Neural cell (in vitro differentiated cells): ENCODE measurements around the gene ATP8B1. TPM values are rescaled to one million over a fixed set of nuclear protein-coding genes. Genes with fewer than 3 reads are reported as not detected.

Source experiments
- H2AFZ ChIP-seq: fragments of 200-600, 300-800 bp; sonication (generic), shearing (Covaris generic); 2 replicates; pipeline ENCODE4 v1.6.0; 2014; ENCODE audit warnings: low read depth, mild to moderate bottlenecking, antibody characterized with exemption, low read length, moderate library complexity
- H3F3A ChIP-seq: fragments of 200-600 bp; shearing (Covaris generic); 2 replicates; pipeline ENCODE4 v1.6.1; 2016; ENCODE audit warnings: mild to moderate bottlenecking, moderate library complexity, mixed read lengths, antibody characterized with exemption, low read length; ENCODE audit not compliant: insufficient read depth, poor library complexity, severe bottlenecking
- H3K27ac ChIP-seq: fragments of 200-600, 300-800 bp; sonication (generic), shearing (Covaris generic); 2 replicates; pipeline ENCODE4 v1.5.1; 2014; ENCODE audit warnings: mild to moderate bottlenecking, low read length, moderate library complexity
- H3K27me3 ChIP-seq: fragments of 300-800, 200-600 bp; sonication (generic), shearing (Covaris generic); 2 replicates; pipeline ENCODE4 v1.6.0; 2014; ENCODE audit warnings: mild to moderate bottlenecking, low read depth, low read length, moderate library complexity; ENCODE audit not compliant: insufficient read depth
- H3K36me3 ChIP-seq: fragments of 300-800, 200-600 bp; sonication (generic), shearing (Covaris generic); 2 replicates; pipeline ENCODE4 v1.5.1; 2014; ENCODE audit warnings: mild to moderate bottlenecking, antibody characterized with exemption, low read length, moderate library complexity; ENCODE audit not compliant: insufficient read depth
- H3K4me2 ChIP-seq: fragments of 300-800, 200-600 bp; sonication (generic), shearing (Covaris generic); 2 replicates; pipeline ENCODE4 v1.6.0; 2014; ENCODE audit warnings: mild to moderate bottlenecking, low read length
- H3K4me3 ChIP-seq: fragments of 300-800, 200-600 bp; sonication (generic), shearing (Covaris generic); 2 replicates; pipeline ENCODE4 v1.5.1; 2014; ENCODE audit warnings: mild to moderate bottlenecking, low read length, moderate library complexity
- H3K79me2 ChIP-seq: fragments of 200-600 bp; shearing (Covaris generic); replicated peaks from 2 replicates; pipeline ENCODE4 v1.6.0; 2014; ENCODE audit warnings: mild to moderate bottlenecking, low read length, moderate library complexity; ENCODE audit not compliant: insufficient read depth
- H3K9ac ChIP-seq: fragments of 300-800, 200-600 bp; sonication (generic), shearing (Covaris generic); 2 replicates; pipeline ENCODE4 v1.6.1; 2016; ENCODE audit warnings: mild to moderate bottlenecking, low read length, mixed read lengths
- H3K9me2 ChIP-seq: fragments of 200-600 bp; shearing (Covaris generic); 2 replicates; pipeline ENCODE4 v1.6.1; 2016; ENCODE audit warnings: mild to moderate bottlenecking, low read length, mixed read lengths; ENCODE audit not compliant: insufficient read depth
- H3K9me3 ChIP-seq: fragments of 200-600, 300-800 bp; sonication (generic), shearing (Covaris generic); 2 replicates; pipeline ENCODE4 v1.6.1; 2016; ENCODE audit warnings: mild to moderate bottlenecking, mixed run types, low read length, moderate library complexity, mixed read lengths
- H4K20me1 ChIP-seq: fragments of 200-600 bp; shearing (Covaris generic); 2 replicates; pipeline ENCODE4 v1.6.1; 2016; ENCODE audit warnings: mild to moderate bottlenecking, mixed run types; ENCODE audit not compliant: insufficient read depth
- EP300 ChIP-seq: fragments of 450-650 bp; conservative IDR thresholded peaks from 2 replicates; pipeline ENCODE4 v1.6.1; 2014; ENCODE audit warnings: antibody characterized with exemption, mild to moderate bottlenecking, moderate library complexity; ENCODE audit not compliant: poor library complexity, severe bottlenecking
- EZH2 ChIP-seq: fragments of 200-600, 300-800 bp; shearing (Covaris generic), sonication (generic); IDR thresholded peaks from 2 replicates; pipeline ENCODE4 v1.6.1; 2014; ENCODE audit warnings: antibody characterized with exemption, low read length, borderline replicate concordance, mild to moderate bottlenecking; ENCODE audit not compliant: insufficient read depth, poor library complexity, severe bottlenecking
- POLR2AphosphoS5 ChIP-seq: IDR thresholded peaks from 2 replicates; pipeline ENCODE4 v1.6.1; 2012
- RAD21 ChIP-seq: fragments of 450-650 bp; conservative IDR thresholded peaks from 2 replicates; pipeline ENCODE4 v1.6.1; 2014; ENCODE audit warnings: antibody characterized with exemption, mild to moderate bottlenecking, moderate library complexity
- SMC3 ChIP-seq: fragments of 450-650 bp; conservative IDR thresholded peaks from 2 replicates; pipeline ENCODE4 v1.6.1; 2014; ENCODE audit warnings: antibody characterized with exemption, mild to moderate bottlenecking, moderate library complexity; ENCODE audit not compliant: poor library complexity
- TAF1 ChIP-seq: IDR thresholded peaks from 2 replicates; pipeline ENCODE4 v1.6.1; 2012; ENCODE audit warnings: low read depth
- polyA plus RNA-seq: library from polyadenylated mRNA; depleted of rRNA; stranded (reverse); fragments of >200 nt; gene quantifications from 2 replicates; pipeline ENCODE4 v1.2.3, GENCODE V29; 2014
- TF ChIP-seq, protein P1 (sequence below): IDR thresholded peaks from 2 replicates; pipeline ENCODE4 v1.6.1; 2012; ENCODE audit warnings: borderline replicate concordance
- TF ChIP-seq, protein P2 (sequence below): fragments of 450-650 bp; IDR thresholded peaks from 2 replicates; pipeline ENCODE4 v1.5.1; 2014; ENCODE audit warnings: antibody characterized with exemption, mild to moderate bottlenecking, moderate library complexity; ENCODE audit not compliant: poor library complexity, severe bottlenecking

The ATP8B1 gene
- polyA plus RNA-seq, 1 donor from 2014 or later: not detected

DNA sequence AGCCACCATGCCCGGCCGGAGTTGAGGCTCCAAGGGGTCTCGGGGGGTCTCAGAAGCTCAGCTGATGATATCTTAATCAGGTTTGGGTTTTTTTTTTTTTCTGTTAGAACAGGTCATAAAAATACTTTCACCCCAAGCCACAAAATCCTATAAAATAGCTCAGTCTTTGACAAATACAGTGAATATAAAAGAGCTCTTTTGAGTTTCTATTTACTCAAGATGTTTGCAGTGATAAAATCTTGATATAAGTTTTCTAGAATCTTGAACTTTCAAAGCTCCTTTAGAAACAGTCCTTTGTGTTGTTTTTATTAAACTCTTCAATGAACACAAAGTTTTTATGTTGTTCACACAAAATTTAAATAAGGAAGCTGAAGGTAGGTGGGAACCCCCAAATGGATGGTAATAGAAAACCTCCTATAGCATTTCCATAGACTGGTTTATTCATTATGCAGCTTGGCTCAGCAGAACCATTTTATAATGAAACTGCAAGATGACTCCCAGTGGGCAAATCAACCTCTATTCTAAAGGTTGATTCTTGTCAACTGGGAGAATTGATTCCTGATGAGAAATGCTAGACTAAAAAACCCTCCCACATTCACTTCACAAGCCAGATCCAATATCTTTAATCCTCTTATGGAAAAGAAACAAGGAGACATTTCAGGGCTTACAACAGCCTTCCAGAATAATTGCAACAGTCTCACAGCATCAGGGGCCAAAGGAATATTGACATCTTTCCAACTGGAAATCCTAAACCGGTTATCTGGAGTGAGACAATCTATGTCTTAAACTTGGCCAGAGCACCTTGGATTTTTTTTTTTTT is 167.9 kb downstream of the ATP8B1 start:
- Histone ChIP-seq H3K9me3 (no peaks in the 10 kb centered on the region), H3K4me2 (no peak overlapping the region), H3F3A (no peaks in the 10 kb centered on the region), H2AFZ (no peak overlapping the region), H3K36me3 (no peaks in the 10 kb centered on the region), H3K27me3 (no peaks in the 10 kb centered on the region), H3K9me2 (no peaks in the 10 kb centered on the region), H4K20me1 (no peaks in the 10 kb centered on the region), H3K79me2 (no peaks in the 10 kb centered on the region), H3K9ac (no peak overlapping the region), H3K4me3 (no peak overlapping the region), H3K27ac (peak overlapping the region; percentile 34)
- TF ChIP-seq SMC3 (no peak), EP300 (peak; percentile 26)

DNA sequence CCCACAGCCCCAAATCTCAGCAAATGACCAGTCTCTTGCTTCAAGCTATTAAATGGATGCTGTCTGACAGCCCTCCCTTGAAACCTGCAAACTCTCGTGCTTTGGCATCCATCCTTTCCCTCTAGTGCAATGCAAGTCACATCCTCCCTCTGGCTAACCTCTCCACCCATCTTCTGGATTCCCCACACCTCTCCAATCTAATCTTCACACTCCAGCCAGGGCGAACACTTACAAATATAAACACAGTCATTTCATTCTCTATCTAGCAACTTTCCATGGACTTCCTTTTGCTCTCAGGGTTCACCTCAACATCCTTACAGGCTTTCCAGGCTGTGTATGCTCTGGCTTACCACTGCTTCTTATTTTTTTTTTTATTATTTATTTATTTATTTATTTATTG is 171.4 kb downstream of the ATP8B1 start:
- Histone ChIP-seq H3K4me2 (no peak overlapping the region), H2AFZ (no peak overlapping the region), H3F3A (no peaks in the 10 kb centered on the region), H3K9ac (no peak overlapping the region), H3K4me3 (no peak overlapping the region), H3K79me2 (no peaks in the 10 kb centered on the region), H3K9me3 (no peaks in the 10 kb centered on the region), H3K36me3 (no peaks in the 10 kb centered on the region), H3K27me3 (no peaks in the 10 kb centered on the region), H3K9me2 (no peaks in the 10 kb centered on the region), H4K20me1 (no peaks in the 10 kb centered on the region), H3K27ac (no peak overlapping the region)
- TF ChIP-seq, protein P1, sequence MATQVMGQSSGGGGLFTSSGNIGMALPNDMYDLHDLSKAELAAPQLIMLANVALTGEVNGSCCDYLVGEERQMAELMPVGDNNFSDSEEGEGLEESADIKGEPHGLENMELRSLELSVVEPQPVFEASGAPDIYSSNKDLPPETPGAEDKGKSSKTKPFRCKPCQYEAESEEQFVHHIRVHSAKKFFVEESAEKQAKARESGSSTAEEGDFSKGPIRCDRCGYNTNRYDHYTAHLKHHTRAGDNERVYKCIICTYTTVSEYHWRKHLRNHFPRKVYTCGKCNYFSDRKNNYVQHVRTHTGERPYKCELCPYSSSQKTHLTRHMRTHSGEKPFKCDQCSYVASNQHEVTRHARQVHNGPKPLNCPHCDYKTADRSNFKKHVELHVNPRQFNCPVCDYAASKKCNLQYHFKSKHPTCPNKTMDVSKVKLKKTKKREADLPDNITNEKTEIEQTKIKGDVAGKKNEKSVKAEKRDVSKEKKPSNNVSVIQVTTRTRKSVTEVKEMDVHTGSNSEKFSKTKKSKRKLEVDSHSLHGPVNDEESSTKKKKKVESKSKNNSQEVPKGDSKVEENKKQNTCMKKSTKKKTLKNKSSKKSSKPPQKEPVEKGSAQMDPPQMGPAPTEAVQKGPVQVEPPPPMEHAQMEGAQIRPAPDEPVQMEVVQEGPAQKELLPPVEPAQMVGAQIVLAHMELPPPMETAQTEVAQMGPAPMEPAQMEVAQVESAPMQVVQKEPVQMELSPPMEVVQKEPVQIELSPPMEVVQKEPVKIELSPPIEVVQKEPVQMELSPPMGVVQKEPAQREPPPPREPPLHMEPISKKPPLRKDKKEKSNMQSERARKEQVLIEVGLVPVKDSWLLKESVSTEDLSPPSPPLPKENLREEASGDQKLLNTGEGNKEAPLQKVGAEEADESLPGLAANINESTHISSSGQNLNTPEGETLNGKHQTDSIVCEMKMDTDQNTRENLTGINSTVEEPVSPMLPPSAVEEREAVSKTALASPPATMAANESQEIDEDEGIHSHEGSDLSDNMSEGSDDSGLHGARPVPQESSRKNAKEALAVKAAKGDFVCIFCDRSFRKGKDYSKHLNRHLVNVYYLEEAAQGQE: no peak
- TF ChIP-seq EZH2 (no peak), SMC3 (no peak)
- TF ChIP-seq, protein P2, sequence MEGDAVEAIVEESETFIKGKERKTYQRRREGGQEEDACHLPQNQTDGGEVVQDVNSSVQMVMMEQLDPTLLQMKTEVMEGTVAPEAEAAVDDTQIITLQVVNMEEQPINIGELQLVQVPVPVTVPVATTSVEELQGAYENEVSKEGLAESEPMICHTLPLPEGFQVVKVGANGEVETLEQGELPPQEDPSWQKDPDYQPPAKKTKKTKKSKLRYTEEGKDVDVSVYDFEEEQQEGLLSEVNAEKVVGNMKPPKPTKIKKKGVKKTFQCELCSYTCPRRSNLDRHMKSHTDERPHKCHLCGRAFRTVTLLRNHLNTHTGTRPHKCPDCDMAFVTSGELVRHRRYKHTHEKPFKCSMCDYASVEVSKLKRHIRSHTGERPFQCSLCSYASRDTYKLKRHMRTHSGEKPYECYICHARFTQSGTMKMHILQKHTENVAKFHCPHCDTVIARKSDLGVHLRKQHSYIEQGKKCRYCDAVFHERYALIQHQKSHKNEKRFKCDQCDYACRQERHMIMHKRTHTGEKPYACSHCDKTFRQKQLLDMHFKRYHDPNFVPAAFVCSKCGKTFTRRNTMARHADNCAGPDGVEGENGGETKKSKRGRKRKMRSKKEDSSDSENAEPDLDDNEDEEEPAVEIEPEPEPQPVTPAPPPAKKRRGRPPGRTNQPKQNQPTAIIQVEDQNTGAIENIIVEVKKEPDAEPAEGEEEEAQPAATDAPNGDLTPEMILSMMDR: no peak

DNA sequence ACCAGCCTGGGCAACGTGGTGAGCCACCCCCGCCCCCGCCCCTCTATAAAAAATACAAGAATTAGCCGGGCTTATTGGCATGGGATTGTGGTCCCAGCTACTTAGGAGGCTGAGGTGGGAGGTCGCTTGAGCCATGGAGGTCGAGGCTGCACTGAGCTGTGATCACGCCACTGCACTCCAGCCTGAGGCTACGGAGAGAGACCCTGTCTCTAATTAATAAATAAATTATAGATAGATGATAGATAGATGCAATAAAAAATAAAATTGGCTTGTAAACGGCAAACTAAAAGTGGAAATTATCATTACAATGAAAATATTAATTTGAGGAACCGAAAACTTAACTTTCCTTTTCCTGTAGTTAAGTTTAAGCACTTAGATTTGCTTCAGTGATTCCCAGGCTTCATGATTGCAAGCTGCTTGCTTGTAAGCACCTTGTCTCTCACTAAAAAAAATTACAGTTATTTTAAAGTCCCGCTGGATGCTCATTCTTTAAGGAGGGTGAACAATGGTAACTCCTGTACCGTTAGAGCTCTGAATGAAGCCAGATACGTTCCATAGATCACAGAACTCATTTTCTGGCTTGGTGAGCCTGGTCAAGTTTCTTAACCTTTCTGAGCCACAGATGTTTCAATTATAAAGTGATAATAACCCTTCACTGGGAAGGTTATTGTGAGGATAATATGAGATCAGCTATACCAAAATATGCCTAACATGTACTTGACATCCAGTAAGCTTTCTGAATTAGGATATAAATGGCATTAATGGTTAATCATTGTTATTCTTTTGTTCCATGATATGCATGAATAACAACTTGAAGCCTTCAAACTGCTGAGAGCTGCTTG is 172.1 kb downstream of the ATP8B1 start:
- H3K27ac ChIP-seq: no peak overlapping the region
- TF ChIP-seq TAF1 (no peak), RAD21 (no peak), POLR2AphosphoS5 (no peak), EZH2 (no peak), EP300 (no peak), SMC3 (no peak)
- TF ChIP-seq, protein P2: no peak
- TF ChIP-seq, protein P1: no peak

More for the DNA sequence above, 172.1 kb downstream of the ATP8B1 start:
- Histone ChIP-seq H3K9me2 (no peaks in the 10 kb centered on the region), H2AFZ (no peak overlapping the region), H3K9me3 (no peaks in the 10 kb centered on the region), H3K9ac (peak overlapping the region; percentile 54), H3K79me2 (no peaks in the 10 kb centered on the region), H3K4me3 (peak overlapping the region; percentile 71), H3F3A (no peaks in the 10 kb centered on the region), H3K36me3 (no peaks in the 10 kb centered on the region), H3K4me2 (no peak overlapping the region), H4K20me1 (no peaks in the 10 kb centered on the region), H3K27me3 (no peaks in the 10 kb centered on the region)
